Retina (tissue), 1 donor: ENCODE measurements around the gene GSK3B.

Experiments
- DNase-seq: peaks from one replicate; pipeline ENCODE4 v3.0.0-alpha.2; 2016

GSK3B gene

DNA sequence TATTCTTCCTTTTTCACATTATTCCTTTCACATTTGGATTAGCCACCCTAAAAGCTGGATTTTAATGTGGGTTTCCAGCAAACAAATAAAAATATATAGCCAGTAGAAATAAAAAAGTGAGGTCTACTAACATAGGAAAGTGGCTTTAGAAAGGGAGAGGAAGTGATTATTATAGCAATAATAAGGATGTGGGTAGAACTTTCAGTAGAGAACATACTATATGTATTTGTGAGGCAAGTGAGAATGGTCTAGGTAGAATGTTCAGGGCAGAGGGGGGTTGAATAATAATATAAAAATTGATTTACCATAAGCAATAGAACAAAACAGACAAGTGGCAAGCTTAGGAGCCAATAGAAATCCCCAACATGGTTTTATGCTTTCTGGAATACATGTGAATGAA, 223.7 kb downstream of the GSK3B start:
- DNase-seq: no peak

DNA sequence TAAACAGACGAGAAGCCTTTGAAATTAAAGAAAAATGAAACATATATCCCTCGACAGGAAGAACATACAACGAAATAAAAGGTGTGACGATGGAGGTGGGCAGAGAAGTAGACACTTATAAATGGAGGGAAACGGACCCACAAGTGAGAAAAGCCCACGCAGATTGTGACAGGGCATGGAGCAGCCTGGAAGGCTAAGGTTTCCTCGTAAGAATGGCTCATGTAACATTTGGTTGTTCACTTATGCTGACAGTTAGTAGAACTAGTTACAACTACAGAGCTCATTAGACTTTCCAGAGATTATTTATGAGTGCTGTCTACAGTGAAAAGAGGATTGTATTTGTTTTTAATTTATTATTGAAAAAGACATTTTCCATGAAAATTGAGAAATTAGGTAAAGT, 229.8 kb downstream of the GSK3B start:
- no peak for DNase-seq

DNA sequence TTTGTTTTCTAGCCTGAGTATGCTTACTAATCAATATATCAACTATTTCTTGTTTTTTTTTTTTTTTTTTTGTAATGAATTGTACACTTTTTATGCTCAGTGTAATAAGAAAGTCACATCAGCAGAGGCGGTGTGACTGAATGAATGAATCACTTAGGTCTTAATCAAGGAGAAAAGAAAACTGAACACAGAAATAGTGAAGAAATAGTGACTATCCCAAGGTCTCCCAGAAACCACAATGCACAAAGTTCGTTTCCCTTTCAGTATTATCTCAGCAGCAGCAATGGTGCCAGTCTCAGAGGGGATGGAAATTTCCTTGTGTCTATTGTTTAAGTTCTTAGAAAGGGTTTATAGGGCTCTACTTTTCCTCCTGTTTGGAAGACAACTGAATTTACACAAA, 231.6 kb downstream of the GSK3B start:
- no peak for DNase-seq

DNA sequence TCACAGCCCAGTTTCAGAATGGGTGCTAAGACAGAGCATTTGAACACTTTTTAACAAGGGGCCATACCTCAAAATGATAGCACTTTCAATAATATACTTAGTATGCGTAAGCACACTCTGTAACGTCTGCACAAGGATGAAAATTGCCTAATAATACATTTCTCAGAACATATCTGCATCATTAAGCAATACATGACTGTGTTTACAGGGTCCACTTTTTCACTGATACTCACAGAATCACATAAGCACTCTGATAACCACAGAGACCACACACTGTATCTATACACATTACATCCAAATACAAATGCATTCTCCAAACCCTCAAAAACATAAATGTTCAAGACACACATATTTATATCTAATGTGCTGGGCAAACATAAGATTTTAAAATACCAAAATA, 232.6 kb downstream of the GSK3B start:
- no peak for DNase-seq

DNA sequence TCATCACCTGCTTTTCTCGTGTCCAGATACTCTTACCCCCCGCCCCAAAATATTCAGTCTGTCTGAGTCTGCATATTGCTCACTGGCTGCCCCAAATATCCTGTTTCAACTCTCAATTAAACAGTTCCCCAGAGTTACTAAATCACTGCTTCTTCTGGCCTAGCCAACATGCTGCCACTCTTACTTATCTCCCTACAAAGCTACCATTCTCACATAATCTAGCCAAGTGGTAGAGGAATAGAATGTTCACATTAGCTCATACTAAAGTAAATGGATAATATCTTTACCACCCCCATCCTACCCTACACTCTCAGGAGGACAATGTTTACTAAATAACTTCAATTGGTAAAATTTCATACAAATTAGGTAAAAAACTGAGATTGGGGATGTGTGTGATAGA, 234.5 kb downstream of the GSK3B start:
- no peak for DNase-seq

DNA sequence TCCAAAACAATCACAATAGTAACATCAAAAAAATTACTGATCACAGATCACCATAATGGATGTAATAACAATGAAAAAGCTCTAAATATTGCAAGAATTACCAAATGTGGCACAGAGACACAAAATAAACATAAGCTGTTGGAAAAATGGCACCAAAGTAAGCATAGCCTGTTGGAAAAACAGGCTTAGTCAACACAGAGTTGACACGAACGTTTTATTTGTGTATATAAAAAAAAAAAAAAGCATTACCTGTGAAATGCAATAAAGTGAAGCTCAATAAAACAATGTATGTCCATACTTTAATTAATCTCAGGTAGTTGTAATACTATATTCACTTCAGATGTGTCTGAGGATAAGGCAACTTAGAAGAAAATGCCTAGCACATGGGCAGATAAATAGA, 235.3 kb downstream of the GSK3B start:
- DNase-seq: no peak

DNA sequence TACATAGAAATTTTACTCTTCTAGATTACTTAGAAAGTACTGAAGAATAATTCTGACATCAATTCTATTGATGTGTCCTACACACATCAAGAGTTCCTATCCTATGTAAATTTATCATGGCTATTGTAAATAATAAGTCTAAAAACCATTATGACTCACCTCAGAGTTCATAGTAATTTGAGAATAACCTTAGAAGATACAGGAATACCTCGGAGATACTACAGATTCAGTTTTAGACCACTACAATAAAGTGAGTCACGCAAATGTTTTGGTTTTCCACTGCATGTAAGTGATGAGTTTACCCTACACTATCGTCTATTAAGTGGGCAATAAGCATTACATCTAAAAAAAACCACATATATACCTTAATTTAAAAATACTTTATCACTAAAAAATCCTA, 237.6 kb downstream of the GSK3B start:
- no peak for DNase-seq

DNA sequence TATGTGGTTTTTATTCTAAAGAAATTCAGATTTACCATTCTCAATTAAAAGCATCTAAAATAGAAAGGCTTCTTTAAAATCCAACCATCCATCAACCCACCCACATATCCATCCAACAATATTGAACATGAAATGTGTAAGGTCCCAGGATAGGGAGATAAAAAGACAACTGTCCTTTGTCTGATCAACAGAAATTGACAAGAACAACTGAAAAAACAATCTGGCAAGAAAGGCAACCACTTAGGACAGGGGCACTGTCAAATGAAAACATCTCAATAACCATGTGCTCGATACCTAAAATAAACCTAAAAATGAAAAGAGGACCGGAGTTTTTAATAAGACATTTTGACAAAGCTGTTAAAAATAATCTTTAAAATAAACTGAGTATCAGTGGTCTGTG, 245.1 kb downstream of the GSK3B start:
- DNase-seq: no peak

DNA sequence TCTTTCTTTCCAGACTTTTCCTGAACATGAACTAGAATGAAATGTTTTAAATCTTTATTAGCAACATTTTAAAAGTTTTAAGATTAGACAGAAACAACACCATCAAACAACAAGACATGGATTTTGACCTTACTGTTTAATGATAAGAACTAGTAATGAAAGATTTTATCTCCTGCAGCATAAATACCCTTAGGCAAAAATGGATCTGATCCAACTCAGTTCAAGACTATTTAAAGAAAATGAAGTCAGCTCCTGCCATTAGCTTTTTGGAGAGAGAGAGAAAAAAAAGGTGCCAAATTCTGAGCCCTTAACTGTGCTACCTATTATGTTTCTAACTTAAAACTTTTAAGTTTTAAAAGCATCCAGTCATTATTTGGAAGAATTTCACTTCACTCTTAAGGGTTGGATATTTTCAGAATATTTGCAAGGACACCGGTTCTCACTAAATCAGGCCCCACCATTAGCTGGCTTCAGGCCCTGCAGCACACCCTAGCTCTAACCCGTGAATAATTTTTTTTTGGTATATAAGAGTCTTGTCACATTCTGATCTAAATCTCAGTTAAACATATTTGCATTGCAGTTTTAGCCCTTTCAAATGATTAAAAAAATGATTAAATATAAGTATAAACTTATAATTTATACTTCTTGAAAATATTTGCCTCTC, 252.3 kb downstream of the GSK3B start:
- no peak for DNase-seq

DNA sequence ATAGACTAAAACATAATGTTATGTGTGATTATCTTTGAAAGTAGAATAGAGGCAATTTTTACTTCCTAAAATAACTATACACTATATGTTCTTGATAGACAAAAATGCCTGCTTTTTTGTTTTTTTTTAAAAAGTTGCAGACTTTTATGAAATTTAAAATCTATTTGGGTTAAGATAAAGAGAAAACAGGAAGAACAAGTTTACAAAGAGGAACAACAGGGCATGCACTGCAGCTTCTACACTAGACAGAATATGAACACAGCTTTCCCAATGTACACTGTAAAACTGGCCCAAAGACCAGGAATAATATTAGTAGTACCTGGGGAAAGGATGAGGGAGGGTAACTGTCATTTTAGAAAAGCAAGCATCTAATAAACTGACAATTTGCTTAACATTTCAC, 258.7 kb downstream of the GSK3B start:
- no peak for DNase-seq

DNA sequence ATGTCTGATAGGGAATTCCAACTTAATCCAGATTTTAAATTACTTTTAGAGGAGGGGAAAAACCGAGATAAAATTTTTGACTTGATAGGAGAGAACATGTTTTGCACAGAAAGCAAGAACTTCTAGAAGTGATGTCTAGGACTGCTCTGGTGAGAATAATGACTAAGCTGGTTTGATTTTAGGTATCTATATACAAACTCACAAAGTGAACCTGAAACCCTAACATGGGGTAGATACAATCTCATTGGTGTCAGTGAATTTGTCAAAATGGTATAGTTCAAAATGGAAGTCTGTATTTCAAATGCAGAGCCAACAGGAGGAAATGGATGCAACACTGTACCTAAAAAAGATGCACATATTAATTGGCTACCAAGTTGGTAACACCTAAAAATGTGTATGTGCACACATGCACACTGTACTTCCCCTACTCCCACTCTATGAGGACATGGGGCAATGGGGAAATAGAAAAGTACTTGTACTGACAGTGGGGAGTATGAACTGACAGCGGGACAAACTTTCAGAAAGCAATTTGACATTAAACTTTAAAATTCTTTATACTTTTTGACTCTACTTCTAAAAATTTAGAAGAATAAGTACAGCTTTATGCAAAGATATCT, 259.4 kb downstream of the GSK3B start:
- no peak for DNase-seq

DNA sequence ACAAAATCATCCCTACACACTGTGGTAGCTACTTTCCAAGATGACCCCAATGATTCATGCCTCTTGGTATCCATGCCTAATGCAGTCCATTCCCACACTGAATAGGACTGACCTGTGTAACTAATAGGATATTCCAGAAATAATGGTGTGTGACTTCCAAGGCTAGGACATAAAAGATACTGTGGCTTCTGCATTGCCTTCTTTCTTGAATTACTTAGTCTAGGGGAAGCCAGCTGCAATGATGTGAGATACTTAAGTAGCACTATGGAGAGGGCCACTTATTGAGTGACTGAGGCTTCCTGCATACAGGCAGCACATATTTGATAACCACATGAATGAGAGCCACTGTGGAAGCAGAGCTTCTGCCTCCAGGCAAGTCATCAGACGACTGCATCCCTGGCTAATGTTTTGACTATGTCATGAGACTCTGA, 262.3 kb downstream of the GSK3B start:
- DNase-seq: no peak

DNA sequence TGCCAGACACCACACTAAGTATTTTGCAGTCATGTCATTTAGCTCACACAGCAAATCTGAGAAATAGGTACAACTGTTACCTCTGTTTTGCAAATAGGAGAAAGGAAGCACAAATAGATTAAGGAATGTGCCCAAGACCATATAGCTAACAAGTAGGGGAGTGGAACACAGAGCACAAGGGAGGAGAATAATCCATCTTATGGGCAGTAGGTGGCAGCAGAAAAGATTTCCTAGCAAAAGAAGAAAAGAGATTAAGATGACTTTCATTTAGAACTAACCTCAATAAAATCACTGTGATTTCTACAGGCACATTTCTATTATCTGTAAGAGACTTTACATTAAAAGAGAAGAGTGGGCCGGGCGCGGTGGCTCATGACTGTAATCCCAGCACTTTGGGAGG, 263.2 kb downstream of the GSK3B start:
- DNase-seq: no peak

DNA sequence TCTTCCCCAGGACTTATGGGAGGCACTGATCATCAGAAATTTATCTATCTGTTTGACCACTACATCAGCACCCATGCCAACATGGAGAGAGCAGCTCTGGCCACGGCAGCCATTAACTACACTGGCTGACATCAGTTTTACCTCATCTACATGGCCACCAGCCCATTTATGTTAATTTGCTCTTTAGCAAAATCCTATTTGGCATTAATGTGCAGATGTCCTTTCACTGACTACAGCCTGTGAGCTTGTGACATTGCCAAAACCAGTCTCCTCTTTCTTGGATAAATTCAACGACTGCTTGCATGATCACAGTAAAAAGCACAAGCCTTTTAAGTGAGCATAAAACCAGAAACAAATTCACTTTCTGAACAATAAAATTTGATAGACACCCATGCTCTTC, 264.8 kb downstream of the GSK3B start:
- DNase-seq: no peak

DNA sequence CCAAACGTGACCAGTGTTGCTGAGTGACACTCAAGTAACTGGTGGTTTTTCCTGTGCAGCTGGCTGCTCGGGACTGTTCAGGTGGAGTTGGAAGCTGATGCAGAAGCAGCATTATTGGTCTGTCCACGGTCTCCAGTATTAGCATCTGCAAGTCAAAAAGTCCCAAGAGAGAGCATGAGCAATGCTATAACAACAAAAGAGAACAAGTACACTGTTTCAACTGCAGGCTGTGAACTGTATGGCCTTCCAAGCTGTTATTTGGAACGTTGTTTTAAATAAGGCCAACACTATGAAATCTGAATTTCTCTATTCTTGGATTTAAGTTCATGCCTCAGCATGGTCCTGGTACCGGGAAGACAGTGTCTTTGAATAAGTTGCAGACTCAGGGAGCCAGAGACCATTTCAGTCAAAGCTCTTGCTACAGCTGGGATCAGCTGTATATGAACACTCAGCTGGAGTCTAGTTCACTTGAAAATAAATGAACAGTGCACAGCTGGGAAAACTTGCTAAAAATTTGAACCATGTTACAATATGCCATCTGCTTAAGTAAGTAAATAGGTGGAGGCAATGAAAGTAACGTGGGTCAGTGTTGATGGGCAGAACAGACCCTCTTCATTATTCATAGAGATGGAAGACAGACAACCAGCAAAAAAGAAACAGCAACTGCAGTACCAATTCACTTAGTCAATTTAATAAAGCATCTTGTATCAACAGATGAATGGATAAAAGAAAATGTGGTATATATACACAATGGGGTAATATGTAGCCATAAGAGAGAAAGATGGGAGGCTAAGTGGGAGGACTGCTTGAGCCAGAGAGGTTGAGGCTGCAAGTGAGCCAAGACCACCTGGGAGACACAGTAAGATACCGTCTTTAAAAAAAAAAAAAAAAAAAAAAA, 267.3 kb downstream of the GSK3B start:
- DNase-seq: no peak

DNA sequence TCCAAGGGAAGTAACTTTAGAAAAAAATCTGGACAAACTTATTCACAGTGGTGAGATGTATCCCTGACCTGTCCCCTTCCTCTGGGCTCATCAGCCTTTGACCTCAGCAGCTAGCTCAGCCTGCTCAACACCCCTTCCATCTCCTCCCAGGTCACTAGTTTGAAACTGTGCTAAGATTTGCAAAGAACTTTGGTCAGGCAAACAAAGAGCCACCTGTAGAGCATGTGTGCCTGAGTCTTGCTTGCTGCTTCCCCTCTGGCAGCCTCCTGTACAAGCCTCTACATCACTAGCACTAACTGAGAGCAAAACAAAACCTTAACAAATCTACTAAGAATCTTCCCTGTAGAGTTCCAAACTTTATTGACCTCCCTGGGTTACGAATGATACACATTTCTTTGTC, 268.4 kb downstream of the GSK3B start:
- no peak for DNase-seq

DNA sequence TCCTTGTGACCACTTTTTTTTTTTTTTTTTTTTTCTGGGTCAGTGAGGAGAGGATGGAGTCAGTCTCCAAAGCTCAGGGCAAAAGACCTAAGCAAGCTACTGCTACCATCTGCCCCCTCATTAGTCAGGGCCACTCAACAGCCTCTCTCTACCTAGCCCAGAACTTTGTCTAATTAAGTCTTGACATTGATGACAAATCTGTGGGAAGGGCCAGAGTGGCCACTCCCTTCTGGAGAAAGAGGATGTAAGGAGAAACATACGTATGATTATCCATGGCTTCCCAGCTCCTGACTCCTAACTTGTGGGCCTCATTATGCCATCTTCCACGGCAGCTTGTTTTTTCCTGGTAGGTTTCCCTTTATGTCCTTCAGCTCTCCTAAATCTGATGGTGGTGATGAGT, 274.4 kb downstream of the GSK3B start:
- DNase-seq: no peak

DNA sequence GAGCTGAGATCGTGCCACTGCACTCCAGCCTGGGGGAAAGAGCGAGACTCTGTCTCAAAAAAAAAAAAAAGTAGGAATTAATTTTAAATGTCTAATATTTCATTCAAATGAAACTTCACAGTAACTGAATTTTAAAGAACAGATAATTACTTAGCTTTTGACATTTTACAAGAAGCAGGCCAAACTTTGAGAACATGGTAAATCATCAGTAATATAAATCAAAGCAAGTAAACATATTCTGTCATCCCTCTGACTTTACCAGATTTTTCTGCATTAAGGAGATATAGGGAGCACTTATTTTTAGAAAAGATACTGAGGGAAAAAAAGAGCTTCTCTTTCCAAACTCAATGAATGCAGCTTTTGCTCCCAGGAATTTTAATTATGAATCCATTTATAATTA, 275.3 kb downstream of the GSK3B start:
- DNase-seq: no peak

DNA sequence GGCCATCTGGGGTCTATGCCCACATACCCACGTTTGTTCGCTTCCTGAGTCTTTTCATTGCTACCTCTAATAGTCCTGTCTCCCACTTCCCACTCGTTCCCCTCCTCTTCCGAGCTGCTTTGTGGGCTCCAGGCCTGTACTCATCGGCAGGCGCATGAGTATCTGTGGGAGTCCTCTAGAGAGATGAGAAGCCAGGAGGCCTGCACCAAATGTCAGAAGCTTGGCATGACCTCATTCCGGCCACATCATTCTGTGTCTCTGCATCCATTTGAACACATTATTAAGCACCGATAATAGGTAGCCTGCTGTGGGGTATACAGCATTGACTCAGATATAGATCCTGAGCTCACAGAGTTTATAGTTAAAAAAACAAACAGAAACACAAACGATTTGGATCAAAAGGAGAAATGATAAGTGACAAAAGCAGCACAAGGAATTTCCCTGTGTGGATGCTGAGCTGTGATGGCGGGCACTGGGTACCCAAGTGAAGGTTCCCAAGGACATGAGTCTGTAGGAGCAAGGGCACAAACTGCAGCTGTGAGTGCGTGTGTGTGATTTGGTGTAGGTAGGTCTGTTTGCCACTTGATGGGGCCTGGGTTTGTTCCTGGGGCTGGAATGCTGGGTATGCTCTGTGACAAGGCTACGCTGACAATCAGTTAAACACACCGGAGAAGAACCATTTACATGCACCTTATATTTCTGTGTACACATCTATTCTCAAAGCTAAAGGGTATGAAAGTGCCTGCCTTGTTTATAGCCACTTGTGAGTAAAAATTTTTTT, 276.5 kb downstream of the GSK3B start:
- DNase-seq: no peak

DNA sequence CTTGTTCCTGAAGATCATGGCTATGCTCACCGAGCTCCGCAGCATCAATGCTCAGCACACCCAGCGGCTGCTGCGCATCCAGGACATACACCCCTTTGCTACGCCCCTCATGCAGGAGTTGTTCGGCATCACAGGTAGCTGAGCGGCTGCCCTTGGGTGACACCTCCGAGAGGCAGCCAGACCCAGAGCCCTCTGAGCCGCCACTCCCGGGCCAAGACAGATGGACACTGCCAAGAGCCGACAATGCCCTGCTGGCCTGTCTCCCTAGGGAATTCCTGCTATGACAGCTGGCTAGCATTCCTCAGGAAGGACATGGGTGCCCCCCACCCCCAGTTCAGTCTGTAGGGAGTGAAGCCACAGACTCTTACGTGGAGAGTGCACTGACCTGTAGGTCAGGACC, 277.2 kb downstream of the GSK3B start:
- no peak for DNase-seq

DNA sequence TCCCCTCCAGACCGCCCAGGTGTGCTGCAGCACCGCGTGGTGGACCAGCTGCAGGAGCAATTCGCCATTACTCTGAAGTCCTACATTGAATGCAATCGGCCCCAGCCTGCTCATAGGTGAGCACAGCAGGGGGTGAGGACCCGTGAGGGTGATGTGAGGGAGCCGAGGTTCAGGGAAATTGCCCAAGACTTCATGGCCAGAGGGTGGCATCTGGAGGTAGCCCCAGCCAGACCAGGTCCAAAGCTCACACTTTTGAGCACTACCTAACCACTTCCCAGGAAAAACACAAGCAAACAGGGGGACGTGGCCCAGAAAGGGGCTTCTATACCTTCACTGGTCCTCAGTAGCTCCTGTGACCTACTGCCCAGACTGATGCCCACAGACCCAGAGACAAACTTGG, 278.5 kb downstream of the GSK3B start:
- DNase-seq: no peak

DNA sequence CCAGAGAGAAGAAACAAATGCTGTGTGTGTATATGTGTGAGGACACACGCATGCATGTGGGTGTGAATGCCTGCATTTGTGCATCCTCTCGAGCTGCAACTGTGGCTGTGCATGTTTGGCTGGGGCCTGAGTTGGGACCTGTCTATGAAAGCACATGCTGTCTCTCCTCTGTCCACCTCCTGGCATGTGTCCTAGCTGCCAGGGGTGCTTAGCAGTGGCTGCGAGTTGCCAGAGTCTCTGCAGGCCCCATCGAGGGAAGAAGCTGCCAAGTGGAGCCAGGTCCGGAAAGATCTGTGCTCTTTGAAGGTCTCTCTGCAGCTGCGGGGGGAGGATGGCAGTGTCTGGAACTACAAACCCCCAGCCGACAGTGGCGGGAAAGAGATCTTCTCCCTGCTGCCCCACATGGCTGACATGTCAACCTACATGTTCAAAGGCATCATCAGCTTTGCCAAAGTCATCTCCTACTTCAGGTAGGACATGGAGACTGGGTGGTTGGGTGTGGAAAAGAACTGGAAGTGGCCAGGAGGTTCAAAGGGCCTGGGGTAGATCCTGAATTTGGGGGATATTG, 281.7 kb downstream of the GSK3B start:
- DNase-seq: no peak

DNA sequence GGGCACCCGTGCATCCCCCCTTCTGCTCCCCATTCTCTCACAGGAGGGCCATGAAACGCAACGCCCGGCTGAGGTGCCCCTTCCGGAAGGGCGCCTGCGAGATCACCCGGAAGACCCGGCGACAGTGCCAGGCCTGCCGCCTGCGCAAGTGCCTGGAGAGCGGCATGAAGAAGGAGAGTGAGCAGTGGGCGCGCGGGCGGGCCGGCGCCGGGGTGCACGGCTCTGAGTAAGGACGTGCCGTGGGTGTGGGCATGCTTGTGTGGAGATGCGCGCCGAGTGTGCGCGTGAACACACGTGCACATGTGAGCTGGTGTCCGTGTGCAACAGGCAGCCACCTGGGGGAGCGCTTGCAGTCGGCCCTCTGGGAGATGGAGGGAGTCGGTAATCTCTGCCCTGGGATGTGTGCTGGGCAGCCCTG, 284.2 kb downstream of the GSK3B start:
- peak; percentile 81 for DNase-seq
